ENCODE measurements around the gene NEDD4.
"Not testable (repeated sequence)": the region's sequence is repeated elsewhere in the genome, so short reads cannot be mapped to it uniquely, and the experiment has no call there.

The NEDD4 gene

DNA sequence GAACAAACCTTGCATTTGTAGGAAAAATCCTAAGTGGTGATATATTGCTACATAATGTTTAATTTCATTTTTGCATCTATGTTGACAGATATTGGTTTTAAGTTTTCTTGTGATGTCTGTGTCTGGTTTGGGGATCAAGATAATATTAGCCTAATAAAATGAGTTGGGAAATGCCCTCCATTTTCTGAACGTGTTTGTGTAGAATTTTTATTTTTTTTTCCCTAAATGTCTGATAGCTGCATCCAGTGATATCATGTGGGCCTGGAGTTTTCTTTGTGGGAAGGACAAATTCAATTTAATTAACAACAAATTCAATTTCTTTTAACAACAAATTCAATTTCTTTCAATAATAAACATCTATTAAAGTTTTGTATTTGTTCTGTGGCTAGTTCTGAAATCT, 35.1 kb downstream of the NEDD4 start:
- no peak for DNase-seq (ENCODE audit: low read depth in 2 of 2)

- no peak for DNase-seq (ENCODE audit: low read depth in 2 of 2)
Observed at GRCh38 chr15:55954862-55955605, 38.4 kb downstream of the NEDD4 start.

- not testable (repeated sequence) for DNase-seq (ENCODE audit: low read depth in 2 of 2)
Observed at GRCh38 chr15:55952501-55953274, 40.7 kb downstream of the NEDD4 start.

GRCh38 chr15:55944606-55945005, 48.8 kb downstream of the NEDD4 start:
- not testable (repeated sequence) for DNase-seq (ENCODE audit: low read depth in 2 of 2)

DNA sequence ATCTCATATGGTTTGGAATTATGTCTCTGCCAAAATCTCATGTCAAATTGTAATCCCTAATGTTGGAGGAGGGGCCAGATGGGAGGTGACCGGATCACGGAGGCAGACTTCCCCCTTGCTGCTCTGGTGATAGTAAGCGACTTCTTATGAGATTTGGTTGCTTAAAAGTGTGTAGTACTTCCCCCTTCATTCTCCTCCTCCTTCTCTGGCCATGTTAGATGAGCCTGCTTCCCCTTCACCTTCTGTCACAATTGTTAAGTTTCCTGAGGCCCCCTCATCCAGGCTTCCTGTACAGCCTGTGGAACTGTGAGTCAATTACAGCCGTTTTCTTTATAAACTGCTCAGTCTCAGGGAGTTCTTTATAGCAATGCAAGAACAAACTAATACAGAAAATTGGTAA, 51.1 kb downstream of the NEDD4 start:
- no peak for DNase-seq (ENCODE audit: low read depth in 2 of 2)

GRCh38 chr15:55937040-55937439, 56.4 kb downstream of the NEDD4 start:
- no peak for DNase-seq (ENCODE audit: low read depth in 2 of 2)

DNA sequence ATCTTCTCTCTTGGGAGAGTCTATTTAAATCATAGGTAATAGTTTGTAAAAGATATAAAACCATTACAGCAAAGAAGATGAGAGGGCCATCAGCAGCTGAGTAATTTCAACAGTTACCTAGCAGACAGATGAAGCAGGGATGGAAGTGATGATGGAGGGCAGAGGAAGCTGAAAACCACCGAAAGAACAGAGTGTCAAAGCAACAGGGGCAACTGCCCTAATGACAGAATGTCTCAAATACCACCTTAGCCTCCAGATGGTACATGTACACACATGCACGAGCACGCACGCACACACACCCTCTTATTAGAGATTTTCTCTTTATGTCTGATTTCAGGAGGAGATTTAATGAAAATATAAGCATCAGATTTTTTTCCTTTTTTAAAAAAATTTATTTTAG, 64.5 kb downstream of the NEDD4 start:
- no peak for DNase-seq (ENCODE audit: low read depth in 2 of 2)

- no peak for DNase-seq (ENCODE audit: low read depth in 2 of 2)
Observed at GRCh38 chr15:55921744-55922143, 71.7 kb downstream of the NEDD4 start.

DNA sequence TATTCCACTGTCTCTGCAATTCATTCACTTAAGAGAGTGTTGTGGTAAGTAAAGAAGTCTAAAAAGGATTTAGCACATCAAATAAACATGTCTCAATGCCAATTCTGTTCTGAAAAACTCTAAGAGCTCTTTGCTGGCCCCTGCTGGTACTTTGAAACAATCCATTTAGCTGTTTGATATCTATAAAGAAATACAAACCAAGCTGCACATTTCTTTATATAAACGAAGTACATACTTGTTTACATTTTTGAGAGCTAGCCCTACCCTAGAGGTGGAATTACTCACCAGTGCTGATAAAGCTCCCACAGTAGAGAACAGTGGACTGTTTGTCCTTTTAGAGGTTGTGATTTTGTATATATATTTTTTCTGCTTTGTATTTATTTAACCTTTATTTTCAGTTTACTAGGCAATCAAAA, 75.5 kb downstream of the NEDD4 start:
- no peak for DNase-seq (ENCODE audit: low read depth in 2 of 2)

DNA sequence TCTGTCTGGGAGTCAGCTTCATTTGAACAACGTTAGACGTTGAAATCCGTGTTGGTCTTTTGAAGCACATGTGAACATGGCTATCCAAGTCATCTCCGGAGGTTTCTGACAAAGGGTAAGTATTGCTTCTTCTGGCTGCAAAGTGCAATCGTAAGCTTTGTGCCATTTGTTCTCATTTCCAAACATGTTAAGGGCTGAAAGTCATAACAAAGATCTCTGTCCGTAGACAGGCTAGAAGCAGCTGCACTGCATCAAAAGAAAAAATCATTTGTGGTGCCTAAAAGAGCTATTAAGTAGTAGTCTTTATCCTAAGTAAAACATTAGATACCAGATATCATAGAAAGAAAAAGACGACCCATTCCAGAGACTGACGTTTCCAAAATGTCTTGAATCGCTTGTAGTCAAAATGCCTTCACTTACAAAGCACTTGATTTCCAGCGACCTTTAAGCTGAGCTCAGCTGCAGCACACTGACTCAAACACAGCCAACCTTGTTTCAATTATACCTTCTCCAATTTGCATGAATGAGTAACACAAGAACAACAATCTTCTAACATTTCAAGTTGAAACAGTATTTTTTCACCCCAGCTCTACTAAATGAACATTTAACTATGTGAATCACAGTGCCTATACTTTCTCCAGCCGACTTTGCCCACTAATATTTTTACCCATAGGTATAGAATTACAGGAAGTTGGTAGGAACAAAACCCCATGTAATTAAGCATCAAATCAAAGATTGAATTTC, 76.6 kb downstream of the NEDD4 start:
- no peak for DNase-seq (ENCODE audit: low read depth in 2 of 2)

- DNase-seq (ENCODE audit: low read depth in 2 of 2): no peak
Observed at GRCh38 chr15:55915876-55916567, 77.4 kb downstream of the NEDD4 start.

DNA sequence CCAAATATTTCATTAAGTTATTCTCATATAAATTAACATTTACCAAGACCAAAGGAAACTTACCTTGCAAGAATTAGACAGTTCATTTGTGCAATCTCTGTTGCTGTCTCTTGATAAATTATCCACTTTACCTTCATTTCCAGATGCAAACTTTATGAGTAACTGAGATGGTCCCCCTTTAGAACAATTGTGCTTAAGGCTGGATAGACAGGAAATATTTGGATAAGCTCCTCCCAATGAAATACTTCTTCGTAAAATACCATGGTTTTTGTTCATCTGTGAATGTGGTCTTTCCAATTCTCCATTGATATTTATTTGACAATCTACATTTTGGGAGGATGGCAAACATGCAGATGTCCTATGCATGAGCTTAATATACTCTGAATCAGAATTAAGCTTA, 78.2 kb downstream of the NEDD4 start:
- DNase-seq (ENCODE audit: low read depth in 2 of 2): no peak

DNA sequence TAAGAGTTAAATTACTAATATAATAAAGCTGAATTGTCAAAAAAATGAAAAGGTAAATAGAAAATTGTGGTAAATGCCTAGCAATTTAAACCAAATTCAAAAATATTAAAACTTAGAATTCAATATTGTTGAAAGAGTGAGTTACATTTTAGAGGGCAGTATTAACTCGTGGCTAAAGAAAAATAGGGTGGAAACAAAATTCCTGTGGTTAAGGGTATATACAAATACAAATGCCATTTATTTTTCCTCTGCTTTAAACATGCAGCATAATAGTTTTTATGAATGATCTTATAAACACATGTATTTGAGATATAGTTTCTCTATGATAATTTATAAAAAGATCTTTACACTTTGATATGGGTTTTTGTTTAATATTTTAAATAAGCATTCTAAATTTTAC, 79.0 kb downstream of the NEDD4 start:
- no peak for DNase-seq (ENCODE audit: low read depth in 2 of 2)

DNA sequence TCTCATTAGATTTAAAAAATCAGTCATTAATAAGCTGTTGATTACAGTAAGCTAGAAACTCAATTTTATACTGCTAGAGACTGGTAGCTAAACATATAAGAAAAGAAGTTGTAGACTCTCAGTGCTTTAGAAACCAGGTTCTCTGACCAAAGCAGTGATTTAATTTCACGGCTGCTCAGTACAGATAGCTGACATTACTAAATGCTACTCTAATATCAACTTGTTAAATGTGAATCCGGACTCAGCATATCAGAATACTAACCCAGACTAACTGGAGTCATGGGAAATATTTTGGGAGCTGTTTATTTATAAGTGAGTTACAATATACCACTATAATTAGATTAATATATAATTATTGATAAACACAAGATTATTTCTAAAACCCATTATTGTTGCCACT, 80.4 kb downstream of the NEDD4 start:
- no peak for DNase-seq (ENCODE audit: low read depth in 2 of 2)

- DNase-seq (ENCODE audit: low read depth in 2 of 2): no peak
Observed at GRCh38 chr15:55909036-55909811, 84.2 kb downstream of the NEDD4 start.

DNA sequence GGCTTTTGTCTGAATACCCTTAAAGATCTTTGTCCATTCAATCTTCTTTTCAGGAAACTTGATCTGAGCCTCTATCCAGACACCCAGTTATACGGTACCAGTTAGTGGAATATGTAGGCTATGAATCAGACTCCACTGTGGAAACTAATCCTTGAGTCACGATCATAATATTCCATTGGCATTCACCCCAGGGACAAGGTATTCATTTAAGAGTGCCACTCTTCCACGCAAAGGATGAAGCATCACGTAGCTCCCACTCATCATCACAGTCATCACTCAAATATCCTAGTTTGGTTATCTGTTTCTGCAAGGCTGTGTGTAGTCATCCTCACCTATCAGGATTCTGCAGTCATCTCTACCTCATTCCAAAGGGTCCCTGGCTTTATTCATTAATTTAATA, 85.6 kb downstream of the NEDD4 start:
- no peak for DNase-seq (ENCODE audit: low read depth in 2 of 2)

- no peak for DNase-seq (ENCODE audit: low read depth in 2 of 2)
Observed at GRCh38 chr15:55902981-55903380, 90.4 kb downstream of the NEDD4 start.

GRCh38 chr15:55900019-55900418, 93.4 kb downstream of the NEDD4 start:
- no peak for DNase-seq (ENCODE audit: low read depth in 2 of 2)

DNA sequence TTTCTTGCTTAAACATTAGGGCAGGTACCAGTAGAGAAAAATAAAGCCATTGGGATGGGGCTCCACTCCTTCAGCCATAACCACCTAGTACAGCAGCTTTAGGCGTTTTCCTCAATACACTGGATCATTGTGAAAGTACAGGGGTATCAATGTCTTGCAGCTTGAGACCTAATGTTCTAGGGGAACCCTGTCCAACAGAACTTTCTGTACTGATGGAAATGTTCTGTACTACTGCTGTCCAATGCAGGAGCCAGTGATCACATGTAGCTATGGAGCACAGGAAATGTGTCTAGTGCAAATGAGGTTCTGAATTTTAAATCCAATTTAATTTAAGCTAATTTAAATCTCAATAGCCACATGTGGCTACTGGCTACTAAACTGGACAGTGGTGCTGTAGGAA, 93.9 kb downstream of the NEDD4 start:
- no peak for DNase-seq (ENCODE audit: low read depth in 2 of 2)

- DNase-seq (ENCODE audit: low read depth in 2 of 2): no peak
Observed at GRCh38 chr15:55897560-55898336, 95.7 kb downstream of the NEDD4 start.
